ENCODE measurements around the gene MAPKAPK3.

DNA sequence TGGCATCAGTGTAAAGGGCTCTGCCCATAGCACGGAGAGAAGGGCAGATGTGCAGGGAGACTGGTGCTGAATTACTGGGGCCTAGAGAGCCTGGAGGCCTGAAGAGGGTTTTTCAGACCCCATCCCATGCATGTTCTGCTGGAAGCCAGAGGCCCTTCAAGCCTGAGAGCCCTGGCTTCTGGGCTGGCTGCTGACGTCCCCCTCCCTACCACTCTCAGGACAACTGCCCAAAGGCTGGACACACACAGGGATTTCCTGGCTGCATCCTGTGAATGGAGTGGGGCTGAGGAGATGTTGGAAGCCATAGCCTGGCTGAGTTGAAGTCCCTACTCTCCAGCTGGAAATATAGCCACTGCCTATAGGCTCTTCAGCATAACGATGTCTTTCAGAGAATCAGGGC, 40.9 kb downstream of the MAPKAPK3 start:
- TF ChIP-seq, protein P1, sequence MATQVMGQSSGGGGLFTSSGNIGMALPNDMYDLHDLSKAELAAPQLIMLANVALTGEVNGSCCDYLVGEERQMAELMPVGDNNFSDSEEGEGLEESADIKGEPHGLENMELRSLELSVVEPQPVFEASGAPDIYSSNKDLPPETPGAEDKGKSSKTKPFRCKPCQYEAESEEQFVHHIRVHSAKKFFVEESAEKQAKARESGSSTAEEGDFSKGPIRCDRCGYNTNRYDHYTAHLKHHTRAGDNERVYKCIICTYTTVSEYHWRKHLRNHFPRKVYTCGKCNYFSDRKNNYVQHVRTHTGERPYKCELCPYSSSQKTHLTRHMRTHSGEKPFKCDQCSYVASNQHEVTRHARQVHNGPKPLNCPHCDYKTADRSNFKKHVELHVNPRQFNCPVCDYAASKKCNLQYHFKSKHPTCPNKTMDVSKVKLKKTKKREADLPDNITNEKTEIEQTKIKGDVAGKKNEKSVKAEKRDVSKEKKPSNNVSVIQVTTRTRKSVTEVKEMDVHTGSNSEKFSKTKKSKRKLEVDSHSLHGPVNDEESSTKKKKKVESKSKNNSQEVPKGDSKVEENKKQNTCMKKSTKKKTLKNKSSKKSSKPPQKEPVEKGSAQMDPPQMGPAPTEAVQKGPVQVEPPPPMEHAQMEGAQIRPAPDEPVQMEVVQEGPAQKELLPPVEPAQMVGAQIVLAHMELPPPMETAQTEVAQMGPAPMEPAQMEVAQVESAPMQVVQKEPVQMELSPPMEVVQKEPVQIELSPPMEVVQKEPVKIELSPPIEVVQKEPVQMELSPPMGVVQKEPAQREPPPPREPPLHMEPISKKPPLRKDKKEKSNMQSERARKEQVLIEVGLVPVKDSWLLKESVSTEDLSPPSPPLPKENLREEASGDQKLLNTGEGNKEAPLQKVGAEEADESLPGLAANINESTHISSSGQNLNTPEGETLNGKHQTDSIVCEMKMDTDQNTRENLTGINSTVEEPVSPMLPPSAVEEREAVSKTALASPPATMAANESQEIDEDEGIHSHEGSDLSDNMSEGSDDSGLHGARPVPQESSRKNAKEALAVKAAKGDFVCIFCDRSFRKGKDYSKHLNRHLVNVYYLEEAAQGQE (IDR thresholded peaks at IDR 0.05; ENCODE audit: low read depth) = no peak
- TF ChIP-seq EP300 (IDR thresholded peaks at IDR 0.05; ENCODE audit: borderline replicate concordance) = no peak
- TF ChIP-seq ZBTB7A (IDR thresholded peaks at IDR 0.05; ENCODE audit: low read depth) = no peak
- no peak for TF ChIP-seq NFIC (IDR thresholded peaks at IDR 0.05)
- TF ChIP-seq, protein P2, sequence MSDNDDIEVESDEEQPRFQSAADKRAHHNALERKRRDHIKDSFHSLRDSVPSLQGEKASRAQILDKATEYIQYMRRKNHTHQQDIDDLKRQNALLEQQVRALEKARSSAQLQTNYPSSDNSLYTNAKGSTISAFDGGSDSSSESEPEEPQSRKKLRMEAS (IDR thresholded peaks at IDR 0.05) = no peak
- no peak for TF ChIP-seq TAF1 (IDR thresholded peaks at IDR 0.05; ENCODE audit: low read depth)
- TF ChIP-seq RAD21 (IDR thresholded peaks at IDR 0.05; ENCODE audit: low read depth) = no peak
- TF ChIP-seq FOXM1 (IDR thresholded peaks at IDR 0.05; ENCODE audit: borderline replicate concordance, low read depth) = no peak
- TF ChIP-seq CEBPB (IDR thresholded peaks at IDR 0.05) = no peak
- no peak for TF ChIP-seq YY1 (IDR thresholded peaks at IDR 0.05; ENCODE audit: low read depth)
- no peak for TF ChIP-seq CREB1 (IDR thresholded peaks at IDR 0.05; ENCODE audit: low read depth)
